Measurements from ENCODE around the gene SERPINA1.

GRCh38 chr14:94330432-94330831, 58.0 kb downstream of the SERPINA1 start:
- no peak for TF ChIP-seq CTCF (IDR thresholded peaks at IDR 0.05; ENCODE audit: poor library complexity)
- TF ChIP-seq EZH2 (IDR thresholded peaks at IDR 0.05; ENCODE audit: borderline replicate concordance) = no peak
- no peak for TF ChIP-seq EZH2phosphoT487 (IDR thresholded peaks at IDR 0.05; ENCODE audit: low read depth, severe bottlenecking, unreplicated experiment)
